ENCODE results near the gene ANKLE1. TPM values are rescaled to one million over a fixed set of nuclear protein-coding genes. Genes with fewer than 3 reads are reported as not detected.

The ANKLE1 gene
- total RNA-seq, 1 experiment from 2014 or later: 16.5 TPM

DNA sequence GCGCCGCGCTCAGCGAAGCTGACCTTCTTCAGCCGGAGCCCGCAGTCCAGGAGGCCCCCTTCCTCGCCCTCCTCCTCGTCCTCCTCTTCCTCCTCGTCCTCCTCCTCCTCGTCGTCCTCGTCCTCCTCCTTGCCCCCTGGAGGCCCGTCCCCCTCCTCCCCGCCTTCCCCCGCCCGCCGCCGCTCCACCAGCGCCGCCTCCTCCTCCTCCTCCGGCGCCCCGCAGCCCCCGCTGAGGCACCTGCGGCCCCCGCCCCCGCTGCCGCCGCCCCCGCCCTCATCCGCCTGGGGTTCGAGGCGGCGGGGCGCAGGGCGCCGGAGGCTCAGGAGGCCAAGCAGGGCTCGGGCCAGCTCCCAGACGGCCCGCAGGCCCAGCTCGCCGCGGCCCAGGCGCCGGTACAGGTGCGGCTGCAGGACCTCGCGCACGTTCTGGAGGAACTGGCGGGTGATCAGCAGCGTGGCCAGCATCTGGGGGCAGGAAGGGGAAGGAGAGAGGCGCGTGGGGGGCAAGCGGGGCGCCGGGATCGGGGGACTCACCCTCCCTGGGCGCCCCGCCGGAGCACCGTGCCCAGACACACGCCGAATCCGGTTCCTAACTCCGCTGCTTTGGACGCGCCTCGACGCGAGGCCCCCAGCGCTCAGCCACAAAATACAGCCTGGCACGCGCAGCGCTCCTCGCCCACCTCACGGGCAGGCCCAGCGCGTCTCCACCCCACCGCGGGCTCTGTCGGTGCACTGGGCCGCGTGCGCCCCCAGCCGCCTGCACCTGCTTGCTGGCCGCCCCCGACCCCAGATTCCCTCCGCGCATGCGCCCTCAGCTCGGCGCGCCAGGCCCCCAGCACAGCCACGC is 47.0 kb downstream of the ANKLE1 start:
- H2BK20ac ChIP-seq (ENCODE audit: low read depth, low read length, poor library complexity, severe bottlenecking): no peak overlapping the region
- no peaks in the 10 kb centered on the region for H4K20me1 ChIP-seq (ENCODE audit: control insufficient read depth, insufficient read depth, insufficient read length)
- H2AK5ac ChIP-seq (ENCODE audit: insufficient read length, low read length): no peak overlapping the region
- H2BK15ac ChIP-seq (ENCODE audit: low read depth, low read length): no peak overlapping the region
- peak overlapping the region; percentile 37 for H3K4me2 ChIP-seq (ENCODE audit: insufficient read depth, insufficient read length, low read length)
- TF ChIP-seq, protein P1, sequence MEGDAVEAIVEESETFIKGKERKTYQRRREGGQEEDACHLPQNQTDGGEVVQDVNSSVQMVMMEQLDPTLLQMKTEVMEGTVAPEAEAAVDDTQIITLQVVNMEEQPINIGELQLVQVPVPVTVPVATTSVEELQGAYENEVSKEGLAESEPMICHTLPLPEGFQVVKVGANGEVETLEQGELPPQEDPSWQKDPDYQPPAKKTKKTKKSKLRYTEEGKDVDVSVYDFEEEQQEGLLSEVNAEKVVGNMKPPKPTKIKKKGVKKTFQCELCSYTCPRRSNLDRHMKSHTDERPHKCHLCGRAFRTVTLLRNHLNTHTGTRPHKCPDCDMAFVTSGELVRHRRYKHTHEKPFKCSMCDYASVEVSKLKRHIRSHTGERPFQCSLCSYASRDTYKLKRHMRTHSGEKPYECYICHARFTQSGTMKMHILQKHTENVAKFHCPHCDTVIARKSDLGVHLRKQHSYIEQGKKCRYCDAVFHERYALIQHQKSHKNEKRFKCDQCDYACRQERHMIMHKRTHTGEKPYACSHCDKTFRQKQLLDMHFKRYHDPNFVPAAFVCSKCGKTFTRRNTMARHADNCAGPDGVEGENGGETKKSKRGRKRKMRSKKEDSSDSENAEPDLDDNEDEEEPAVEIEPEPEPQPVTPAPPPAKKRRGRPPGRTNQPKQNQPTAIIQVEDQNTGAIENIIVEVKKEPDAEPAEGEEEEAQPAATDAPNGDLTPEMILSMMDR (conservative IDR thresholded peaks at IDR 0.05): no peak
- H3K9me3 Mint-ChIP-seq: no peaks in the 10 kb centered on the region; a peak in 1 of 5 replicates
- peak overlapping the region; percentile 81 to 93 for H3K4me3 Mint-ChIP-seq
- H3K4ac ChIP-seq (ENCODE audit: low read depth, low read length): no peak overlapping the region
- H3K9ac ChIP-seq (ENCODE audit: extremely low read depth, insufficient read length, low read length): no peak overlapping the region
- no peak overlapping the region for H4K8ac ChIP-seq (replicated peaks; ENCODE audit: insufficient read length, low read depth, low read length)
- H3K27me3 Mint-ChIP-seq (ENCODE audit: low read depth): peaks cover 6% of the 10 kb centered on the region
- H3K27ac ChIP-seq (ENCODE audit: insufficient read length, low read depth, low read length): no peak overlapping the region
- peaks cover 6% of the 10 kb centered on the region for H3K23me2 ChIP-seq (ENCODE audit: insufficient read length, low read depth, low read length, poor library complexity, severe bottlenecking)
- H2BK12ac ChIP-seq (ENCODE audit: insufficient read length, low read depth, low read length): no peak overlapping the region
- H2BK120ac ChIP-seq (ENCODE audit: low read depth, low read length, poor library complexity, severe bottlenecking): no peak overlapping the region
- peak overlapping the region; percentile 51 for H3K18ac ChIP-seq (ENCODE audit: insufficient read length, low read depth, low read length)
- H3K36me3 Mint-ChIP-seq (ENCODE audit: insufficient read depth in 1 of 3, low read depth in 3 of 3): peaks cover 13 to 45% (median 34%) of the 10 kb centered on the region in 3 experiments
- no peak overlapping the region for H2BK5ac ChIP-seq (ENCODE audit: insufficient read length, low read length)
- WGBS (ENCODE audit: extremely low coverage, insufficient read length, low lambda C conversion rate): no CpG with 5 or more reads among the region's 94 CpGs
- H3K79me1 ChIP-seq (ENCODE audit: insufficient read depth, low read depth, low read length, poor library complexity, severe bottlenecking): no peaks in the 10 kb centered on the region
- no peak overlapping the region for H3T11ph ChIP-seq (ENCODE audit: low read length)
- H3K79me2 ChIP-seq (ENCODE audit: insufficient read depth, low read length): no peaks in the 10 kb centered on the region
- no peaks in the 10 kb centered on the region for H3K4me1 ChIP-seq (ENCODE audit: insufficient read depth, low read length)
- H3K9me3 ChIP-seq (ENCODE audit: control insufficient read depth, low read depth, low read length): no peaks in the 10 kb centered on the region
- no peaks in the 10 kb centered on the region for H3K27me3 ChIP-seq (ENCODE audit: insufficient read depth, low read length)
- H3K56ac ChIP-seq (ENCODE audit: insufficient read length, low read depth, low read length): no peak overlapping the region
- no peak overlapping the region for H4K91ac ChIP-seq (ENCODE audit: insufficient read length, low read depth, low read length)
- no peak for DNase-seq
- H2AFZ ChIP-seq (ENCODE audit: low read length): no peak overlapping the region
- no peak overlapping the region for H3K27ac Mint-ChIP-seq
- 0 out of 2 replicates have a peak overlapping the region, but pooled peaks have one; percentile 26 for H3K14ac ChIP-seq (ENCODE audit: insufficient read depth, low read length)
- peaks cover 8 to 32% of the 10 kb centered on the region in 2 experiments for H3K4me1 Mint-ChIP-seq
- H3K23ac ChIP-seq (ENCODE audit: insufficient read length, low read depth, low read length): no peak overlapping the region
- no peak overlapping the region for H4K5ac ChIP-seq (ENCODE audit: insufficient read length, low read depth, low read length)

Measured in H9 (cell line).